Measurements from ENCODE around the gene PTPRD. TPM values are rescaled to one million over a fixed set of nuclear protein-coding genes. Genes with fewer than 3 reads are reported as not detected.

The PTPRD gene
- total RNA-seq, 1 experiment from 2014 or later = 1.8 TPM

- BruUV-seq (replicated peaks) = no TSS peak
- H3K27me3 Mint-ChIP-seq (ENCODE audit: unreplicated experiment) = no peaks in the 10 kb centered on the region
- H3K36me3 Mint-ChIP-seq (ENCODE audit: insufficient read depth, unreplicated experiment) = no peaks in the 10 kb centered on the region
- no peak overlapping the region for H3K4me3 Mint-ChIP-seq (ENCODE audit: low read depth, unreplicated experiment)
- H3K4me1 Mint-ChIP-seq (ENCODE audit: low read depth, unreplicated experiment) = no peaks in the 10 kb centered on the region
- TF ChIP-seq, protein P1, sequence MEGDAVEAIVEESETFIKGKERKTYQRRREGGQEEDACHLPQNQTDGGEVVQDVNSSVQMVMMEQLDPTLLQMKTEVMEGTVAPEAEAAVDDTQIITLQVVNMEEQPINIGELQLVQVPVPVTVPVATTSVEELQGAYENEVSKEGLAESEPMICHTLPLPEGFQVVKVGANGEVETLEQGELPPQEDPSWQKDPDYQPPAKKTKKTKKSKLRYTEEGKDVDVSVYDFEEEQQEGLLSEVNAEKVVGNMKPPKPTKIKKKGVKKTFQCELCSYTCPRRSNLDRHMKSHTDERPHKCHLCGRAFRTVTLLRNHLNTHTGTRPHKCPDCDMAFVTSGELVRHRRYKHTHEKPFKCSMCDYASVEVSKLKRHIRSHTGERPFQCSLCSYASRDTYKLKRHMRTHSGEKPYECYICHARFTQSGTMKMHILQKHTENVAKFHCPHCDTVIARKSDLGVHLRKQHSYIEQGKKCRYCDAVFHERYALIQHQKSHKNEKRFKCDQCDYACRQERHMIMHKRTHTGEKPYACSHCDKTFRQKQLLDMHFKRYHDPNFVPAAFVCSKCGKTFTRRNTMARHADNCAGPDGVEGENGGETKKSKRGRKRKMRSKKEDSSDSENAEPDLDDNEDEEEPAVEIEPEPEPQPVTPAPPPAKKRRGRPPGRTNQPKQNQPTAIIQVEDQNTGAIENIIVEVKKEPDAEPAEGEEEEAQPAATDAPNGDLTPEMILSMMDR (IDR thresholded peaks at IDR 0.05; ENCODE audit: unreplicated experiment) = no peak
- H3K9me3 Mint-ChIP-seq (ENCODE audit: low read depth, unreplicated experiment) = no peaks in the 10 kb centered on the region
- DNase-seq = no peak
- H3K27ac Mint-ChIP-seq (ENCODE audit: unreplicated experiment) = no peak overlapping the region
- CTCF ChIA-PET = no interaction called here
- intact Hi-C loops (cut with micrococcal nuclease; ENCODE audit: unreplicated experiment) = no loop called here
Measured at GRCh38 chr9:8637626-8638025, 1975.2 kb downstream of the PTPRD start.

- intact Hi-C loops (cut with micrococcal nuclease; ENCODE audit: unreplicated experiment) = no loop called here
- TF ChIP-seq, protein P1 (IDR thresholded peaks at IDR 0.05; ENCODE audit: unreplicated experiment) = no peak
- H3K27ac Mint-ChIP-seq (ENCODE audit: unreplicated experiment) = no peak overlapping the region
- BruUV-seq (replicated peaks) = no TSS peak
- no peaks in the 10 kb centered on the region for H3K36me3 Mint-ChIP-seq (ENCODE audit: insufficient read depth, unreplicated experiment)
- no peaks in the 10 kb centered on the region for H3K9me3 Mint-ChIP-seq (ENCODE audit: low read depth, unreplicated experiment)
- H3K4me3 Mint-ChIP-seq (ENCODE audit: low read depth, unreplicated experiment) = no peak overlapping the region
- no peaks in the 10 kb centered on the region for H3K4me1 Mint-ChIP-seq (ENCODE audit: low read depth, unreplicated experiment)
- DNase-seq = no peak
- no peaks in the 10 kb centered on the region for H3K27me3 Mint-ChIP-seq (ENCODE audit: unreplicated experiment)
- CTCF ChIA-PET = no interaction called here
Measured at GRCh38 chr9:8633784-8634183, 1979.0 kb downstream of the PTPRD start.

- no peak for DNase-seq
- intact Hi-C loops (cut with micrococcal nuclease; ENCODE audit: unreplicated experiment) = no loop called here
- H3K27me3 Mint-ChIP-seq (ENCODE audit: unreplicated experiment) = no peaks in the 10 kb centered on the region
- no peaks in the 10 kb centered on the region for H3K4me1 Mint-ChIP-seq (ENCODE audit: low read depth, unreplicated experiment)
- TF ChIP-seq, protein P1 (IDR thresholded peaks at IDR 0.05; ENCODE audit: unreplicated experiment) = no peak
- H3K36me3 Mint-ChIP-seq (ENCODE audit: insufficient read depth, unreplicated experiment) = no peaks in the 10 kb centered on the region
- no TSS peak for BruUV-seq (replicated peaks)
- CTCF ChIA-PET = no interaction called here
- no peaks in the 10 kb centered on the region for H3K9me3 Mint-ChIP-seq (ENCODE audit: low read depth, unreplicated experiment)
- no peak overlapping the region for H3K27ac Mint-ChIP-seq (ENCODE audit: unreplicated experiment)
- H3K4me3 Mint-ChIP-seq (ENCODE audit: low read depth, unreplicated experiment) = no peak overlapping the region
Measured at GRCh38 chr9:8632493-8632892, 1980.3 kb downstream of the PTPRD start.

DNA sequence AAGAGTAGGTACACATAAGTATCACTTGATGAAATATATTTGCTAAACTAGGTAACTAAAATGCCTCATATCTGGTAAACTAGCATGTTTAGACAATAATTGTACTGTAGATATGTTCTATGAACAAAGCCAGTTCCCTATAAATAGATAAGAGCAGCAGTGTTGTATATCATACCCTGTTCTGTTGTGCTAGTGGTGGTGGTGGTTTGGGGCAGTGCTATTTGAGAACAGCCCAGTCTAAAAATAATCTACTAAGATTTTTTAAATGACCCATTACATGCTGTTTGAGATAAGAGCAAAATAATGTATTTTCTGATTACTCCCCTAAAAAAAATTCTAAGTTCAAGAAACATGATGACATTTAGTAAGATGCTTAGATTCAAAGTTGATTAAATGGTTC lies 1984.0 kb downstream of the PTPRD start:
- TF ChIP-seq, protein P1 (IDR thresholded peaks at IDR 0.05; ENCODE audit: unreplicated experiment) = no peak
- Mint-ChIP-seq H3K9me3 (ENCODE audit: low read depth, unreplicated experiment) (no peaks in the 10 kb centered on the region), H3K27ac (ENCODE audit: unreplicated experiment) (no peak overlapping the region), H3K4me1 (ENCODE audit: low read depth, unreplicated experiment) (no peaks in the 10 kb centered on the region), H3K36me3 (ENCODE audit: insufficient read depth, unreplicated experiment) (no peaks in the 10 kb centered on the region), H3K27me3 (ENCODE audit: unreplicated experiment) (no peaks in the 10 kb centered on the region), H3K4me3 (ENCODE audit: low read depth, unreplicated experiment) (no peak overlapping the region)
- CTCF ChIA-PET = no interaction called here
- BruUV-seq (replicated peaks) = no TSS peak
- intact Hi-C loops (cut with micrococcal nuclease; ENCODE audit: unreplicated experiment) = no loop called here
- DNase-seq = no peak

Measured in Calu3 (cell line).